Activated naive CD8-positive, alpha-beta T cell (primary cell): Measurements from ENCODE around the gene NEK9.
A peak's percentile ranks its signal among the peaks of the same experiment; 100 is the strongest.
"Not testable (repeated sequence)": the region's sequence is repeated elsewhere in the genome, so short reads cannot be mapped to it uniquely, and the experiment has no call there.

ENCODE experiments used
- H3K27ac Mint-ChIP-seq: one replicate; pipeline ENCODE4 v1.8.0; 2021; ENCODE audit warnings: mixed read lengths
- H3K27me3 Mint-ChIP-seq: one replicate; pipeline ENCODE4 v1.8.0; 2021; ENCODE audit warnings: mixed read lengths
- H3K36me3 Mint-ChIP-seq: one replicate; pipeline ENCODE4 v1.8.0; 2021; ENCODE audit warnings: mixed read lengths
- H3K4me1 Mint-ChIP-seq: one replicate; pipeline ENCODE4 v1.8.0; 2021; ENCODE audit warnings: low read depth, mixed read lengths
- H3K4me3 Mint-ChIP-seq: one replicate; pipeline ENCODE4 v1.8.0; 2021; ENCODE audit warnings: mild to moderate bottlenecking, mixed read lengths
- H3K9me3 Mint-ChIP-seq: one replicate; pipeline ENCODE4 v1.8.0; 2021; ENCODE audit warnings: low read depth, mixed read lengths

Gene NEK9

DNA sequence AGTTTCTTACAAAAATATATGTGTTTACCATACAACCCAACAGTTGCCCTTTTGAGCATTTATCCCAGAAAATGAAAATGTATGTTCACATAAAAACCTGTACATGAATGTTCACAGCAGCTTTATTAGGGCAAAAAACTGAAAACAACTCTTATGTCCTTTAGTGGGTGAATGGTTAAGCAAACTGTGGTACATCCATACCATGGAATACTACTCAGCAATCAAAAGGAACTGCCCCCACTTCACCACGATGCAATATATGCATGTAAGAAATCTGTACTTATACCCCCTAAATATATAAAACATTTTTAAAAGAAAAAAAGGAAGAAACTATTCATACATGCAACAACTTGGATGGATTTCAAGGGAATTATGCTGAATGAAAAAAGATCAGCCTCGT lies 6.7 kb upstream of the NEK9 start:
- H3K4me1 Mint-ChIP-seq, result peaks cover 20% of the 10 kb centered on the region
- H3K9me3 Mint-ChIP-seq, result no peaks in the 10 kb centered on the region
- H3K27ac Mint-ChIP-seq, result no peak overlapping the region
- H3K27me3 Mint-ChIP-seq, result no peaks in the 10 kb centered on the region
- peaks cover 12% of the 10 kb centered on the region for H3K36me3 Mint-ChIP-seq
- no peak overlapping the region for H3K4me3 Mint-ChIP-seq

GRCh38 chr14:75132382-75133086 lies 5.7 kb upstream of the NEK9 start:
- H3K4me3 Mint-ChIP-seq, result no peak overlapping the region
- H3K27me3 Mint-ChIP-seq, result no peaks in the 10 kb centered on the region
- H3K9me3 Mint-ChIP-seq, result no peaks in the 10 kb centered on the region
- peak overlapping the region; percentile 10 for H3K27ac Mint-ChIP-seq
- H3K4me1 Mint-ChIP-seq, result peaks cover 19% of the 10 kb centered on the region
- peaks cover 12% of the 10 kb centered on the region for H3K36me3 Mint-ChIP-seq

DNA sequence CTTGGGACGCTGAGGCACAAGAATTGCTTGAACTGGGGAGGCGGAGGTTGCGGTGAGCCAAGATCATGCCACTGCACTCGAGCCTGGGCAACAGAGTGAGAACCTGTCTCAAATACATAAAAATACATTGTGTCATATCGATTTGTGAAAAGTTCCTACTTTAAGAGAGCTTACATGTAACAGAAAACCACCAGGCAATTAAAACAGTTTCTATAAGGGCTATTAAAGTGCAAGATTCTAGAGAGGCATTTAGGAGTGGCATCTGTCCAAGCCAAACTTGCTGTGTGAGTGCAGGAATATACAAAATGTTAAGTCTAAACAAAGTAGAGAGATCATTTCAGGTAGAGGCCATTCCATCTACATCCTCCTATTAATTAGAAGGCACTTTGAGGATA lies 1.7 kb upstream of the NEK9 start:
- no peaks in the 10 kb centered on the region for H3K27me3 Mint-ChIP-seq
- peak overlapping the region; percentile 28 for H3K27ac Mint-ChIP-seq
- H3K9me3 Mint-ChIP-seq, result no peaks in the 10 kb centered on the region
- peak overlapping the region; percentile 22 for H3K4me3 Mint-ChIP-seq
- H3K4me1 Mint-ChIP-seq, result peaks cover 40% of the 10 kb centered on the region
- peaks cover 2% of the 10 kb centered on the region for H3K36me3 Mint-ChIP-seq

GRCh38 chr14:75127903-75128595 lies 1.2 kb upstream of the NEK9 start:
- Mint-ChIP-seq H3K4me1 (peaks cover 40% of the 10 kb centered on the region), H3K9me3 (no peaks in the 10 kb centered on the region), H3K36me3 (no peaks in the 10 kb centered on the region), H3K27ac (peak overlapping the region; percentile 96), H3K4me3 (peak overlapping the region; percentile 98), H3K27me3 (no peaks in the 10 kb centered on the region)

GRCh38 chr14:75127474-75127820 lies 599 bp upstream of the NEK9 start:
- Mint-ChIP-seq H3K4me1 (peaks cover 37% of the 10 kb centered on the region), H3K4me3 (peak overlapping the region; percentile 98), H3K27ac (peak overlapping the region; percentile 99)
- not testable (repeated sequence) for H3K36me3 Mint-ChIP-seq, H3K9me3 Mint-ChIP-seq, H3K27me3 Mint-ChIP-seq

GRCh38 chr14:75126121-75126544 lies 715 bp downstream of the NEK9 start:
- Mint-ChIP-seq H3K36me3 (peaks cover 2% of the 10 kb centered on the region), H3K27ac (peak overlapping the region; percentile 98), H3K4me3 (peak overlapping the region; percentile 98), H3K27me3 (no peaks in the 10 kb centered on the region), H3K9me3 (no peaks in the 10 kb centered on the region), H3K4me1 (peaks cover 39% of the 10 kb centered on the region)

- peak overlapping the region; percentile 98 for H3K4me3 Mint-ChIP-seq
- H3K27me3 Mint-ChIP-seq, result no peaks in the 10 kb centered on the region
- H3K36me3 Mint-ChIP-seq, result peaks cover 5% of the 10 kb centered on the region
- H3K4me1 Mint-ChIP-seq, result peaks cover 42% of the 10 kb centered on the region
- peak overlapping the region; percentile 98 for H3K27ac Mint-ChIP-seq
- H3K9me3 Mint-ChIP-seq, result no peaks in the 10 kb centered on the region
These were observed 1.2 kb downstream of the NEK9 start for GRCh38 chr14:75125617-75126016.

DNA sequence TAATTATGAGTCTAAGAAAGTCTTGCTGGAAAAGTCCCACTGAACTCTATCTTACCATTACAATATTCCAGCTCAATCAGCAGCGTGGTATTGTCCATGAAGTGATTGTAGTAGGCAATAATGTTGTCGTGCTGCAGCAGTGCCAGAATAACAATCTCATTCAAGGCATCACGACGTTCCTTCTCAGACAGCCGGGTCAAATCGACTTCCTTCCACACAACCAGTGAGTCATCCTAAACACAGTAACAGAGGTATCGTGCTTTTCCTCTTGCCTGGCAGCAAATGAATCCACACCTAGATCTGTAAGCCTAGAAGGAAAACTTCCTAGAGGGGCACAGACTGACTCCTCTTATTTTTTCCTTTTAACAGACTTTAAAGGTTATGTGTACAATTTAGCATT lies 2.9 kb downstream of the NEK9 start:
- Mint-ChIP-seq H3K27ac (peak overlapping the region; percentile 47), H3K4me3 (peak overlapping the region; percentile 59), H3K36me3 (peaks cover 6% of the 10 kb centered on the region), H3K27me3 (no peaks in the 10 kb centered on the region), H3K9me3 (no peaks in the 10 kb centered on the region), H3K4me1 (peaks cover 41% of the 10 kb centered on the region)

- Mint-ChIP-seq H3K4me3 (no peak overlapping the region), H3K27ac (peak overlapping the region; percentile 10), H3K36me3 (peaks cover 8% of the 10 kb centered on the region), H3K9me3 (no peaks in the 10 kb centered on the region), H3K27me3 (no peaks in the 10 kb centered on the region), H3K4me1 (peaks cover 31% of the 10 kb centered on the region)
These were observed 5.3 kb downstream of the NEK9 start for GRCh38 chr14:75121552-75121951.

- H3K9me3 Mint-ChIP-seq, result no peaks in the 10 kb centered on the region
- H3K36me3 Mint-ChIP-seq, result peaks cover 8% of the 10 kb centered on the region
- no peak overlapping the region for H3K4me3 Mint-ChIP-seq
- no peak overlapping the region for H3K27ac Mint-ChIP-seq
- H3K4me1 Mint-ChIP-seq, result peaks cover 27% of the 10 kb centered on the region
- no peaks in the 10 kb centered on the region for H3K27me3 Mint-ChIP-seq
These were observed 6.1 kb downstream of the NEK9 start for GRCh38 chr14:75120541-75121291.

- H3K27ac Mint-ChIP-seq, result no peak overlapping the region
- H3K27me3 Mint-ChIP-seq, result no peaks in the 10 kb centered on the region
- H3K36me3 Mint-ChIP-seq, result peaks cover 11% of the 10 kb centered on the region
- H3K9me3 Mint-ChIP-seq, result no peaks in the 10 kb centered on the region
- H3K4me3 Mint-ChIP-seq, result no peak overlapping the region
- peaks cover 20% of the 10 kb centered on the region for H3K4me1 Mint-ChIP-seq
These were observed 7.8 kb downstream of the NEK9 start for GRCh38 chr14:75119056-75119455.

DNA sequence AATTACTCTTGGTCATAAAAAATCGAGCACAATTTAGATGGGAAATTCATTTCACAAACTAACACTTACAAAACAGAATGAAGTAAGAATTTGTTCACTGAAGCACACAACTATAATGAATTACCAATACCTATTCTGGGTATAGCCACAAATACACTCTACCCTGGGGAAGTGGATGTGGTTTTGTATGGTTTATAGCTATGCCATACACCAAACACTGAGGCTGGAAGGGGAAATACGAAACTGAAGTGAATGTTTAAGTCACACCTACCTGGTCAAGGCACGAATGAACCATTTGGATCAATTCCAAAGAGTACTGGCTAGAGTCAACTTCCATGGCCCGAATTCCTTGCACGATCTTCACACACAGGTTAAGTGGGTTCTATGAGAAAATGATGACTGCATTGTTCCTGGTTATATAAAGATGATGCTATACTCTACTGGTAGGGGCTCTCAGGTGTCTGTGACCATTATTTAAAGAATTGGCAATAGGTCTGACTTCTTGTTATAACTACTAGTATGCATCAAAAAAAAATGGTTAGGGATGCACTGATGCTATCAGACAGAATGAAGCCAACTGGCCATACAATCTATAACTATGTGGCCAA lies 12.8 kb downstream of the NEK9 start:
- Mint-ChIP-seq H3K36me3 (peaks cover 22% of the 10 kb centered on the region), H3K4me3 (no peak overlapping the region), H3K27ac (no peak overlapping the region)

GRCh38 chr14:75109877-75110276 lies 17.0 kb downstream of the NEK9 start:
- Mint-ChIP-seq H3K9me3 (no peaks in the 10 kb centered on the region), H3K4me1 (peaks cover 14% of the 10 kb centered on the region), H3K36me3 (peaks cover 24% of the 10 kb centered on the region), H3K27me3 (no peaks in the 10 kb centered on the region), H3K27ac (no peak overlapping the region), H3K4me3 (no peak overlapping the region)

More for the DNA sequence above, 12.8 kb downstream of the NEK9 start:
- H3K4me1 Mint-ChIP-seq, result peaks cover 16% of the 10 kb centered on the region
- H3K9me3 Mint-ChIP-seq, result no peaks in the 10 kb centered on the region
- no peaks in the 10 kb centered on the region for H3K27me3 Mint-ChIP-seq

GRCh38 chr14:75107186-75107585 lies 19.7 kb downstream of the NEK9 start:
- Mint-ChIP-seq H3K9me3 (no peaks in the 10 kb centered on the region), H3K4me3 (no peak overlapping the region), H3K27me3 (no peaks in the 10 kb centered on the region), H3K4me1 (peaks cover 2% of the 10 kb centered on the region), H3K36me3 (peaks cover 17% of the 10 kb centered on the region), H3K27ac (no peak overlapping the region)

DNA sequence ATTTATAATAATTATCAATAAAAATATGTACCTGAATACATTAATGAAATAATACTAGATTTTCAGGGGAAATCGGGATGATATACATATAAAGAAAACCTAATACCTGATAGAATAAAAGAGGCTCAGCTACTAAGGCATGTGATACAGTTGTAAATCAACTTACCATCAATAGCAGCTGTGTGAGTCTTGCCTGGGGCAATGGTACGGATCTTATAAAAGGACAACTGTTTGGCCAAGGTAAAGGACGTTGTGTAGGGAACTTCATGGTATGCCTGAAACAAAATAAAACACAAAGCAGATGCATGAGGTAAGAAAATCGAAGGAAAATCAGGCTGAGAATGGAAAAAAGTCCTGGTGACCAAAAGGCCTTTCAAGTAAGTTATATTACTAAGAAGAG lies 25.4 kb downstream of the NEK9 start:
- no peaks in the 10 kb centered on the region for H3K9me3 Mint-ChIP-seq
- H3K27me3 Mint-ChIP-seq, result no peaks in the 10 kb centered on the region
- H3K4me1 Mint-ChIP-seq, result no peaks in the 10 kb centered on the region
- peaks cover 7% of the 10 kb centered on the region for H3K36me3 Mint-ChIP-seq
- no peak overlapping the region for H3K4me3 Mint-ChIP-seq
- peak overlapping the region; percentile 5 for H3K27ac Mint-ChIP-seq
